SK-N-SH (cell line): ENCODE measurements around the gene RBBP5. TPM values are rescaled to one million over a fixed set of nuclear protein-coding genes. Genes with fewer than 3 reads are reported as not detected.

Experiments
- CTCF ChIA-PET: fragments of 300-600, 350-600 bp; formaldehyde crosslinking; extraction: SDS; loops from one replicate; lab custom pipeline; 2021; lab: Yijun Ruan, JAX
- POLR2A ChIA-PET: fragments of 350-600 bp; sonication (Branson Sonifier 250); formaldehyde crosslinking; extraction: SDS; loops from one replicate; lab custom pipeline; 2020; ENCODE audit warnings: antibody characterized with exemption, inconsistent platforms; lab: Yijun Ruan, JAX
- DNase-seq: peaks from one replicate; pipeline ENCODE4 v3.0.0; 2012
- H2AFZ ChIP-seq: fragments of 200-600 bp; sonication (generic); 2 replicates; pipeline ENCODE4 v1.8.1; 2016; ENCODE audit warnings: antibody characterized with exemption, mild to moderate bottlenecking, low read depth
- H3F3A ChIP-seq: fragments of 200-600 bp; sonication (generic); replicated peaks from 2 replicates; pipeline ENCODE3; 2016; ENCODE audit warnings: antibody characterized with exemption, mild to moderate bottlenecking; ENCODE audit not compliant: insufficient read depth
- H3K27ac ChIP-seq, 2 experiments: fragments of 200-500 bp in 1 of 2; fragments of 200-600 bp in 1 of 2; sonication (Bioruptor generic) in 1 of 2; sonication (generic), shearing (Covaris generic) in 1 of 2; 2 replicates each; pipeline versions ENCODE4 v1.5.1 to v1.6.1; 2014 to 2016; ENCODE audit warnings: low read depth in 2 of 2, inconsistent platforms in 1 of 2, low read length in 1 of 2, mild to moderate bottlenecking in 1 of 2, mixed read lengths in 1 of 2
- H3K27me3 ChIP-seq: fragments of 200-600 bp; sonication (generic), shearing (Covaris generic); 2 replicates; pipeline ENCODE4 v1.6.1; 2016; ENCODE audit warnings: mixed run types; ENCODE audit not compliant: insufficient read depth
- H3K36me3 ChIP-seq, 2 experiments: fragments of 200-500 bp in 1 of 2; fragments of 200-600 bp in 1 of 2; sonication (Bioruptor generic) in 1 of 2; sonication (generic) in 1 of 2; replicated peaks in 1 of 2; 2 replicates each; pipeline versions ENCODE3 to v1.5.1; 2014 to 2016; ENCODE audit warnings: low read length in 1 of 2, mild to moderate bottlenecking in 1 of 2; ENCODE audit not compliant: insufficient read depth in 2 of 2, control insufficient read depth in 1 of 2
- H3K4me1 ChIP-seq, 2 experiments: fragments of 200-500 bp in 1 of 2; fragments of 200-600 bp in 1 of 2; sonication (Bioruptor generic) in 1 of 2; sonication (generic), shearing (Covaris generic) in 1 of 2; 2 replicates each; pipeline versions ENCODE4 v1.5.1 to v1.6.1; 2014 to 2016; ENCODE audit warnings: low read depth in 1 of 2, low read length in 1 of 2, mixed run types in 1 of 2; ENCODE audit not compliant: insufficient read depth in 2 of 2, control insufficient read depth in 1 of 2
- H3K4me2 ChIP-seq: fragments of 200-600 bp; sonication (generic), shearing (Covaris generic); 2 replicates; pipeline ENCODE4 v1.6.1; 2017; ENCODE audit warnings: mixed run types
- H3K4me3 ChIP-seq, 2 experiments: fragments of 200-500 bp in 1 of 2; fragments of 200-600 bp in 1 of 2; sonication (Bioruptor generic) in 1 of 2; sonication (generic), shearing (Covaris generic) in 1 of 2; 2 replicates each; pipeline versions ENCODE4 v1.5.1 to v1.8.1; 2014 to 2016; ENCODE audit warnings: low read depth in 2 of 2, inconsistent platforms in 1 of 2, low read length in 1 of 2, mild to moderate bottlenecking in 1 of 2, mixed read lengths in 1 of 2, moderate library complexity in 1 of 2
- H3K79me2 ChIP-seq: fragments of 200-600 bp; sonication (generic); 2 replicates; pipeline ENCODE4 v1.8.1; 2017; ENCODE audit warnings: mild to moderate bottlenecking; ENCODE audit not compliant: insufficient read depth
- H3K9ac ChIP-seq: fragments of 200-600 bp; sonication (generic); 2 replicates; pipeline ENCODE4 v1.6.1; 2017; ENCODE audit warnings: mixed run types
- H3K9me2 ChIP-seq: fragments of 200-600 bp; sonication (generic); 2 replicates; pipeline ENCODE4 v1.6.1; 2017; ENCODE audit warnings: mixed run types
- H3K9me3 ChIP-seq: fragments of 200-600 bp; sonication (generic); 2 replicates; pipeline ENCODE4 v1.6.1; 2017; ENCODE audit warnings: mixed run types, mild to moderate bottlenecking, moderate library complexity
- H4K20me1 ChIP-seq: fragments of 200-600 bp; sonication (generic); 2 replicates; pipeline ENCODE4 v1.6.1; 2017; ENCODE audit warnings: mild to moderate bottlenecking, mixed run types; ENCODE audit not compliant: insufficient read depth
- CHD2 ChIP-seq: fragments of 150-350 bp; IDR thresholded peaks from 2 replicates; pipeline ENCODE4 v1.6.1; 2018; ENCODE audit warnings: low read length; ENCODE audit not compliant: partially characterized antibody
- ELF1 ChIP-seq: IDR thresholded peaks from 2 replicates; pipeline ENCODE4 v1.4.0; 2012
- EZH2phosphoT487 ChIP-seq: fragments of 200-600 bp; sonication (generic); IDR thresholded peaks from 2 replicates; pipeline ENCODE4 v1.6.1; 2017; ENCODE audit warnings: low read depth, mixed run types, mild to moderate bottlenecking, antibody characterized with exemption, moderate library complexity, borderline replicate concordance
- FOXJ3 ChIP-seq: sonication (generic); formaldehyde crosslinking; IDR thresholded peaks from 2 replicates; pipeline ENCODE4 v1.5.1; 2020; ENCODE audit warnings: mild to moderate bottlenecking, missing genetic modification reagents
- GABPA ChIP-seq: IDR thresholded peaks from 2 replicates; pipeline ENCODE4 v1.4.0; 2012; ENCODE audit warnings: low read depth, mild to moderate bottlenecking
- GATA2 ChIP-seq: sonication (generic); formaldehyde crosslinking; IDR thresholded peaks from 2 replicates; pipeline ENCODE4 v1.5.0; 2020; ENCODE audit warnings: mild to moderate bottlenecking, missing genetic modification reagents
- NFIC ChIP-seq: IDR thresholded peaks from 2 replicates; pipeline ENCODE4 v1.4.0; 2012; ENCODE audit warnings: borderline replicate concordance
- RXRA ChIP-seq: IDR thresholded peaks from 2 replicates; pipeline ENCODE4 v1.4.0; 2012; ENCODE audit warnings: low read depth, mild to moderate bottlenecking, borderline replicate concordance
- SIN3A ChIP-seq: IDR thresholded peaks from 2 replicates; pipeline ENCODE4 v1.6.1; 2012; ENCODE audit warnings: low read depth, mild to moderate bottlenecking, low read length, moderate library complexity, borderline replicate concordance
- SMC3 ChIP-seq: IDR thresholded peaks from 2 replicates; pipeline ENCODE4 v1.6.1; 2012; ENCODE audit warnings: low read depth, low read length, improper control_type of control experiment
- TEAD4 ChIP-seq: IDR thresholded peaks from 2 replicates; pipeline ENCODE4 v1.4.0; 2012; ENCODE audit warnings: mild to moderate bottlenecking, borderline replicate concordance; ENCODE audit not compliant: insufficient read depth
- WGBS: methylation state at CpG from one replicate; pipeline ENCODE4 v1.1.6; 2017; ENCODE audit warnings: low lambda C conversion rate; 5-methylcytosine and 5-hydroxymethylcytosine counted together
- polyA plus RNA-seq, 3 experiments: library from polyadenylated mRNA; depleted of rRNA; stranded (reverse); fragments of >200 nt; gene quantifications; 2 replicates each; pipeline ENCODE4 v1.2.3, GENCODE V29; 2012
- TF ChIP-seq, protein P1 (sequence below): IDR thresholded peaks from 2 replicates; pipeline ENCODE4 v1.4.0; 2012; ENCODE audit warnings: low read depth, borderline replicate concordance
- TF ChIP-seq, protein P2 (sequence below): IDR thresholded peaks from 2 replicates; pipeline ENCODE4; 2012
- TF ChIP-seq, protein P3 (sequence below): IDR thresholded peaks from 2 replicates; pipeline ENCODE4 v1.6.1; 2012; ENCODE audit warnings: mild to moderate bottlenecking, low read depth, low read length, moderate library complexity

RBBP5 gene
- polyA plus RNA-seq, 1 of the 3 experiments (the other 2 are of a cell fraction): 5.7 TPM

DNA sequence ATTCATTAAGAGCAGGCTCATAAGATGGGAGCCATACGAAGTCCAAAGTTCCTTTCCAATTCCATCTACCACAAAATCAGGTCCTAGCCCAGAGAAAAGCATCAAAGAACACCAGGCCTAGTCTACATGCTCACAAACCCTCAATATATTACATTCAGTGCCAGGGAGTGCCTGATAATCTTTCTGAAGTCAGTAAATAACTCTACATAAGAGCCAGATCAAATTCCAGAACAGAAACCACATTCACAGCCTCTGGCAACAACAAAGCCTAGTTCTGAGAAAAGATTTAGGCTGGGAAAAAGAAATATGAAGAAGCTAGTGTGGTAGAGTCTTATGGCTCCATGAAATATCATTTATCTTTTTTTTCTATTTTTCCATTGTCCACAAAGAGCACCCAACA is 40.5 kb upstream of the RBBP5 start:
- H3K27me3 ChIP-seq: no peaks in the 10 kb centered on the region
- no peak overlapping the region for H3K4me2 ChIP-seq
- H2AFZ ChIP-seq: no peak overlapping the region
- no peak overlapping the region for H3K4me3 ChIP-seq
- no peak overlapping the region for H3K9ac ChIP-seq
- no peaks in the 10 kb centered on the region for H3K4me1 ChIP-seq
- no peak for TF ChIP-seq ELF1
- no peak for TF ChIP-seq GATA2 (CRISPR knock-in tag)
- no peak for TF ChIP-seq GABPA
- TF ChIP-seq SIN3A: no peak
- H3K9me2 ChIP-seq: no peaks in the 10 kb centered on the region
- H3F3A ChIP-seq: no peaks in the 10 kb centered on the region
- H3K27ac ChIP-seq: no peak overlapping the region
- no peaks in the 10 kb centered on the region for H4K20me1 ChIP-seq
- WGBS: 95% methylated on average over 1 of the region's 1 CpG
- peaks cover 33 to 53% of the 10 kb centered on the region in 2 experiments for H3K36me3 ChIP-seq
- ChIA-PET CTCF (no interaction called here), POLR2A (no interaction called here)
- no peaks in the 10 kb centered on the region for H3K9me3 ChIP-seq
- DNase-seq: no peak
- H3K79me2 ChIP-seq: peaks cover 6% of the 10 kb centered on the region; the same call in 1 of the 2 replicates

DNA sequence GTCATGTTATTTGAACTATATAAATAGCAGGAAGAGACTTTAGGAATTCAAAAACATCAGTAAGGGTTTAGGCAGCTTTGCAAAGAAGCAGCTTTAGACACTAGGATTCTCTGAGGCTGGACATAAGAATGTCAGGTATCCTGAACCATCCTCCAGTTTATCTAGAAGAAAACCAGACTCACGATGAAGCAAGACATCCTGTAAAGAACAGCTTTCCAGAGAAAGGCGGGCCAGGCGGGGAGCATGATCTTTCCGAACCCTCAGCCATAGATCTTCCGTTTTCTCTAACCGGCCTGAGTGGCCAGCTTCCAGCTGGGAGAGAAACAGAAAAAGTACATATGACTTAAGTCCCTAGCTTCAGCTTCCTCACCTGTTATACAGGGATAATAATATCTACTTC is 39.3 kb upstream of the RBBP5 start:
- POLR2A ChIA-PET: no interaction called here
- Histone ChIP-seq H3K4me3 (no peak overlapping the region), H3K27me3 (no peaks in the 10 kb centered on the region), H3F3A (no peaks in the 10 kb centered on the region), H3K9ac (no peak overlapping the region), H3K4me1 (no peaks in the 10 kb centered on the region), H2AFZ (no peak overlapping the region), H3K36me3 (peaks cover 42 to 65% of the 10 kb centered on the region in 2 experiments), H3K9me3 (no peaks in the 10 kb centered on the region), H4K20me1 (no peaks in the 10 kb centered on the region), H3K4me2 (no peak overlapping the region), H3K79me2 (peaks cover 6% of the 10 kb centered on the region; the same call in 1 of the 2 replicates), H3K9me2 (no peaks in the 10 kb centered on the region), H3K27ac (no peak overlapping the region)
- no peak for DNase-seq
- TF ChIP-seq, protein P1, sequence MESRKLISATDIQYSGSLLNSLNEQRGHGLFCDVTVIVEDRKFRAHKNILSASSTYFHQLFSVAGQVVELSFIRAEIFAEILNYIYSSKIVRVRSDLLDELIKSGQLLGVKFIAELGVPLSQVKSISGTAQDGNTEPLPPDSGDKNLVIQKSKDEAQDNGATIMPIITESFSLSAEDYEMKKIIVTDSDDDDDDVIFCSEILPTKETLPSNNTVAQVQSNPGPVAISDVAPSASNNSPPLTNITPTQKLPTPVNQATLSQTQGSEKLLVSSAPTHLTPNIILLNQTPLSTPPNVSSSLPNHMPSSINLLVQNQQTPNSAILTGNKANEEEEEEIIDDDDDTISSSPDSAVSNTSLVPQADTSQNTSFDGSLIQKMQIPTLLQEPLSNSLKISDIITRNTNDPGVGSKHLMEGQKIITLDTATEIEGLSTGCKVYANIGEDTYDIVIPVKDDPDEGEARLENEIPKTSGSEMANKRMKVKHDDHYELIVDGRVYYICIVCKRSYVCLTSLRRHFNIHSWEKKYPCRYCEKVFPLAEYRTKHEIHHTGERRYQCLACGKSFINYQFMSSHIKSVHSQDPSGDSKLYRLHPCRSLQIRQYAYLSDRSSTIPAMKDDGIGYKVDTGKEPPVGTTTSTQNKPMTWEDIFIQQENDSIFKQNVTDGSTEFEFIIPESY: no peak
- no peak for TF ChIP-seq RXRA
- TF ChIP-seq EZH2phosphoT487: no peak
- TF ChIP-seq, protein P2, sequence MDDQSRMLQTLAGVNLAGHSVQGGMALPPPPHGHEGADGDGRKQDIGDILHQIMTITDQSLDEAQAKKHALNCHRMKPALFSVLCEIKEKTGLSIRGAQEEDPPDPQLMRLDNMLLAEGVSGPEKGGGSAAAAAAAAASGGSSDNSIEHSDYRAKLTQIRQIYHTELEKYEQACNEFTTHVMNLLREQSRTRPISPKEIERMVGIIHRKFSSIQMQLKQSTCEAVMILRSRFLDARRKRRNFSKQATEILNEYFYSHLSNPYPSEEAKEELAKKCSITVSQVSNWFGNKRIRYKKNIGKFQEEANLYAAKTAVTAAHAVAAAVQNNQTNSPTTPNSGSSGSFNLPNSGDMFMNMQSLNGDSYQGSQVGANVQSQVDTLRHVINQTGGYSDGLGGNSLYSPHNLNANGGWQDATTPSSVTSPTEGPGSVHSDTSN: no peak
- TF ChIP-seq SMC3: no peak
- no peak for TF ChIP-seq TEAD4
- TF ChIP-seq NFIC: no peak
- TF ChIP-seq, protein P3, sequence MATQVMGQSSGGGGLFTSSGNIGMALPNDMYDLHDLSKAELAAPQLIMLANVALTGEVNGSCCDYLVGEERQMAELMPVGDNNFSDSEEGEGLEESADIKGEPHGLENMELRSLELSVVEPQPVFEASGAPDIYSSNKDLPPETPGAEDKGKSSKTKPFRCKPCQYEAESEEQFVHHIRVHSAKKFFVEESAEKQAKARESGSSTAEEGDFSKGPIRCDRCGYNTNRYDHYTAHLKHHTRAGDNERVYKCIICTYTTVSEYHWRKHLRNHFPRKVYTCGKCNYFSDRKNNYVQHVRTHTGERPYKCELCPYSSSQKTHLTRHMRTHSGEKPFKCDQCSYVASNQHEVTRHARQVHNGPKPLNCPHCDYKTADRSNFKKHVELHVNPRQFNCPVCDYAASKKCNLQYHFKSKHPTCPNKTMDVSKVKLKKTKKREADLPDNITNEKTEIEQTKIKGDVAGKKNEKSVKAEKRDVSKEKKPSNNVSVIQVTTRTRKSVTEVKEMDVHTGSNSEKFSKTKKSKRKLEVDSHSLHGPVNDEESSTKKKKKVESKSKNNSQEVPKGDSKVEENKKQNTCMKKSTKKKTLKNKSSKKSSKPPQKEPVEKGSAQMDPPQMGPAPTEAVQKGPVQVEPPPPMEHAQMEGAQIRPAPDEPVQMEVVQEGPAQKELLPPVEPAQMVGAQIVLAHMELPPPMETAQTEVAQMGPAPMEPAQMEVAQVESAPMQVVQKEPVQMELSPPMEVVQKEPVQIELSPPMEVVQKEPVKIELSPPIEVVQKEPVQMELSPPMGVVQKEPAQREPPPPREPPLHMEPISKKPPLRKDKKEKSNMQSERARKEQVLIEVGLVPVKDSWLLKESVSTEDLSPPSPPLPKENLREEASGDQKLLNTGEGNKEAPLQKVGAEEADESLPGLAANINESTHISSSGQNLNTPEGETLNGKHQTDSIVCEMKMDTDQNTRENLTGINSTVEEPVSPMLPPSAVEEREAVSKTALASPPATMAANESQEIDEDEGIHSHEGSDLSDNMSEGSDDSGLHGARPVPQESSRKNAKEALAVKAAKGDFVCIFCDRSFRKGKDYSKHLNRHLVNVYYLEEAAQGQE: no peak
- no peak for TF ChIP-seq CHD2
- TF ChIP-seq FOXJ3: no peak
- TF ChIP-seq GABPA: no peak
- CTCF ChIA-PET: interaction anchor here (0.7 to 1.1 kb wide), 3 partner anchors 20 to 133 kb away, joined by 3 to 5 read pairs (median 3); no protein-coding TSS in a partner anchor
- WGBS: 98% methylated on average over 6 of the region's 6 CpGs
